Endothelial cell of umbilical vein (primary cell): Measurements from ENCODE around the gene PDE6B.

Experiments used
- FOS ChIP-seq: IDR thresholded peaks from 2 replicates; pipeline ENCODE4 v1.6.1; 2011; ENCODE audit warnings: mild to moderate bottlenecking, low read length, moderate library complexity, borderline replicate concordance; ENCODE audit not compliant: insufficient read depth
- MYC ChIP-seq: IDR thresholded peaks from one replicate; pipeline ENCODE4 v1.6.1; 2011; ENCODE audit warnings: mild to moderate bottlenecking, low read depth, low read length

DNA sequence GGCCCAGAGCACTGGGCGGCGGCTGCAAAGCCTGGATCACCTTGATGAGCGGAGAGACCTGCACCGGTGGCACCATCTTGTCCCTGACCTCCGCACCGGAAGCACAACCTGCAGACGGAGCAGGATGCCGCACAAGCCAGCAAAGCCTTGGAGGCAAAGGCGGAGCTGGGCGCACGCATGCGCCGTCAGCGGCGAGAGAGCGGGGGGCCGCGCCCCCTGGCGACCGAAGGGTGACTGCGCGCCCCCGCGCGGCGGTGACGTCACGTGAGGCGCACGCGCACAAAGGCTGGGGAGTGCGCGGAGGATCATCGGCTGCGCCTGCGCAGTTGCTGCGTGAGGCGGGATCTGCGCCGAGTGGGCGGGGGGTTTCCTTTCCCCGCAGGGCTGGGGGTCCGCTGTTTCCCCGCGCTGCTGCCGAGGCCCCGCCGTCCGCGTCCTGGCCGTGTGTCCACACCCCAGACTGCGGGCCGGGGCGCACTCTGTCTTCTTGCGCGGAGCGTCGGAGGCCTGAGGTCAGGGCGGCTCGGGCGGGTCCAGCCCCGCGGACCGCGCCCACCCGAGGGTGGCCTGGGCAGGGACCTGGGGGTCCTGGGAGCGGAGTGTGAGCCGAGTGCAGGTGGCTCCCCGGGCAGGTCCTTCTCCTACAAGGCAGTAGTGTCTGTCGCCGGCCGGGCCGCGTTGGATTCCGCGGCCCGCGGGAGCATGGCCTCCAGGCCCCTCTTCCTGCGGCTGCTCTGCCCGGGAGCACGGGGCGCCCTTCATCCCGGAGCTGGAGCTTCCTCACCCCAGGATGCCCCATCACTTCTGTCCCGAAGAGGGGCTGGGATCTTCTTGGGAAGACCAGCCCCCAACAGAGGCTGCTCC, 49.0 kb downstream of the PDE6B start, which contains the start of the genes ATP5ME and MYL5:
- TF ChIP-seq MYC (no peak), FOS (no peak)
